Epithelial cell of esophagus (primary cell): ENCODE measurements around the gene HTR4.
"Not testable (repeated sequence)": the region's sequence is repeated elsewhere in the genome, so short reads cannot be mapped to it uniquely, and the experiment has no call there.

Experiments
- DNase-seq: peaks from one replicate; pipeline ENCODE4 v3.0.0; 2010; ENCODE audit warnings: low read depth
- H3K4me3 ChIP-seq: 2 replicates; pipeline ENCODE4 v1.5.1; 2011; ENCODE audit warnings: mild to moderate bottlenecking, low read length, control low read depth
- TF ChIP-seq, protein P1 (sequence below): IDR thresholded peaks from 2 replicates; pipeline ENCODE4 v1.5.1; 2011; ENCODE audit warnings: low read depth, mild to moderate bottlenecking, low read length, control low read depth, inconsistent platforms; ENCODE audit not compliant: insufficient read depth; ENCODE audit errors: missing control alignments

The HTR4 gene

DNA sequence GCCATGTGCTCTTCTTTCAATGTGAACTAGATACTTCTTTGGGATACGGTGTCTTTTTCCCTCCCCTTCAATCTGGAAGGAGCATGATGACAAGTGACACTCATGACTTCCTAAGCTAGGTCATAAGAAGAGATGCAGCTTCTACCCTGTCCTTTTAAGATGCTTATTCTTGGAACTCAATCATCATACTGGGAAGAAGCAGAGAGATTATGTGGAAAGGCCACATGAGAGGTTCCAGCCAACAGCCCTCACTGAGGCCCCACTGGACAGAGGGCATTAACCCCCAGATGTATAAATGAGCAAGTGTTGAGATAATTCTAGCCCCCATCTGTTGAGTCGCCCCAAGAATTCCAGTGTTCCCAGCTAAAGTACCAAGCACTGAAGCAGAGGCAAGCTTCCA lies 29.3 kb upstream of the HTR4 start:
- TF ChIP-seq, protein P1, sequence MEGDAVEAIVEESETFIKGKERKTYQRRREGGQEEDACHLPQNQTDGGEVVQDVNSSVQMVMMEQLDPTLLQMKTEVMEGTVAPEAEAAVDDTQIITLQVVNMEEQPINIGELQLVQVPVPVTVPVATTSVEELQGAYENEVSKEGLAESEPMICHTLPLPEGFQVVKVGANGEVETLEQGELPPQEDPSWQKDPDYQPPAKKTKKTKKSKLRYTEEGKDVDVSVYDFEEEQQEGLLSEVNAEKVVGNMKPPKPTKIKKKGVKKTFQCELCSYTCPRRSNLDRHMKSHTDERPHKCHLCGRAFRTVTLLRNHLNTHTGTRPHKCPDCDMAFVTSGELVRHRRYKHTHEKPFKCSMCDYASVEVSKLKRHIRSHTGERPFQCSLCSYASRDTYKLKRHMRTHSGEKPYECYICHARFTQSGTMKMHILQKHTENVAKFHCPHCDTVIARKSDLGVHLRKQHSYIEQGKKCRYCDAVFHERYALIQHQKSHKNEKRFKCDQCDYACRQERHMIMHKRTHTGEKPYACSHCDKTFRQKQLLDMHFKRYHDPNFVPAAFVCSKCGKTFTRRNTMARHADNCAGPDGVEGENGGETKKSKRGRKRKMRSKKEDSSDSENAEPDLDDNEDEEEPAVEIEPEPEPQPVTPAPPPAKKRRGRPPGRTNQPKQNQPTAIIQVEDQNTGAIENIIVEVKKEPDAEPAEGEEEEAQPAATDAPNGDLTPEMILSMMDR, result no peak
- no peak for DNase-seq
- H3K4me3 ChIP-seq, result no peak overlapping the region

DNA sequence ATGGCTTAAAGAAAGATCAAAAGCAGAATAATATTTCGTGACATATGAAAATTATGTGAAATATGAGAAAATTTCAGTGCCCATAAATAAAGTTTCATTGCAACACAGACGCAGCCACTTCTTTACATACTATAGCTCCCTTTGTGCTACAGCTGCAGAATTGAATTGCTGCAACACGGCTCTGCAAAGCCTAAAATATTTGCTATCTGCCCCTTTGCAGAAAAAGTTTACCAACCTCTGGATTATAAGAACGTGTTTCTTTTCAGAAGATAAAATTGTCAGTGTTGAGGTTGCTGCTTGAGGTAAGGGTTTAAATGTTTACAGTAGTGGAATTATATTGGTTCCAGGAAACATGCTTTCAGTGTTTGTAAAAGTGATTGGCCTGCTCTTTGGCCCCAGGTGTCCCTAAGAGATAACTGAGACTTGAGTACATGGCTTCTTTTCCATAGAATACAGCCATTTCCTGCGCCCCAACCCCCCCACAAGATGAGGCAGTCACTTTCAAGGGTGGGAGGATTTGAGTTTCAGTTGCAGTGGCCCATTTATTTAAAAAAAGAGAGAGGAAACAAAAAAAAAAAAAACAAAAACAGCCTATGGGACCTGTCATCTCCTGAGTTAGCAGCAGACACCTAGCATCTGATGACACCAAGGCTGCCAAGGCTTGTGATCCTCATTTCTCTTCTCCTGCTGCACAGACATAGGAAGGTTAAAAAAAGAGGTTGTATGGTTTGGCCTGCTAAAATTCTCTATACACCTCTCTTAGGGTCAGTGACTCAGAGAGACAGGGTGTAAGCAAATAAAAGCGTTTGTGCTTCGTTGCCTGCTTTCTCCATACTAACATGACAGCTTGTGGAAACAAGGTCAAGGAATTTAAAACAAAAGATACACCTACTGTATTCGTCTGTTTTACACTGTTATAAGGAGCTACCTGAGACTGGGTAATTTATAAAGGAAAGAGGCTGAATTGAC lies 28.0 kb upstream of the HTR4 start:
- DNase-seq, result peak; percentile 1
- TF ChIP-seq, protein P1, result no peak
- no peak overlapping the region for H3K4me3 ChIP-seq

DNA sequence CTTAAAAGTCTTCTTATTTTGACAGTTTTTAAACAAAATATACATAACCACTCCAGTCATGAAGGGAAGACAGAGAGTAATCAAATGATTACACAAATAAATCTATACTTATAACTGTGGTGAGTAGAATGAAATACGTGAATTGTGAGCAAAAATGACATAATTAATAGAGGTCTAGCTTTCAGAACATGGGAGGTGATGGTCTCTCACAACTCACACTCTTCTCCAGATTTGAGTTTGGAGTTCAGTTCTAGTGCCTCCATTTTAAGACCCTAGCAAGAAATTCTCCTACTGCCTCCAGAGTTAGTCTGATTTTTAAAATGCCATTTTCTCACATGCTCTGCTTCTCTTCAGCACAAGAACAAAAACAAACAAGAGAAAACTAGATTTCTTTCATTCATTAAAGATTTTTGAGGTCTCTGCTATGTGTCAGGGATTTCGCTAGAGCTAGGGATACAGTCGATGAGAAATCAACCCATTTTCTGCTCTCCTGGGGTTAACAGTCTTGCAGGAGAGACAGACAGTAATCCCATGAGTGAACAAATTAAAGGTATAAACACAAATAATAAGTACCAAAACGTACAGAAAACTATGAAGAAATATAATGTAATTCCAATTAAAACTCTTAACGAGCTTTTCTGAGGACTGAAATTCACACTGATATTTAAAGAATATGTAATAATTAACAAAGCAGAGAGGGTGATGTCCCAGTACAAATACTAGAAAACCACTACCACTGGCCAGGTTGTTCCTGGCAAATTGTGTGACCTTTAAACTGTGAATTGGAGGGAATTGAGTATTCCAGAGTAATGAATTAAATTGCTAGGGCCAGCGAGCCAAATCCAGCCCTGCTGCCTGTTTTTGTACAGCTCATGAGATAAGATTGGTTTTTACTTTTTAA lies 27.1 kb upstream of the HTR4 start:
- no peak overlapping the region for H3K4me3 ChIP-seq
- TF ChIP-seq, protein P1, result no peak
- DNase-seq, result no peak

DNA sequence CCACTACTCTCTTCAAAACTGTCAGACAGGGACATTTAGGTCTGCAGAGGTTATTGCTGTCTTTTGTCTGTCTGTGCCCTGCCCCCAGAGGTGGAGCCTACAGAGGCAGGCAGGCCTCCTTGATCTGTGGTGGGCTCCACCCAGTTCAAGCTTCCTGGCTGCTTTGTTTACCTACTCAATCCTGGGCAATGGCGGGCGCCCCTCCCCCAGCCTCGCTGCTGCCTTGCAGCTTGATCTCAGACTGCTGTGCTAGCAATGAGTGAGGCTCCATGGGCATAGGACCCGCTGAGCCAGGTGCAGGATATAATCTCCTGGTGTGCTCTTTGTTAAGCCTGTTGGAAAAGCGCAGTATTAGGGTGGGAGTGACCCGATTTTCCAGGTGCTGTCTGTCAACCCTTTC lies 19.4 kb upstream of the HTR4 start:
- H3K4me3 ChIP-seq, result not testable (repeated sequence)

DNA sequence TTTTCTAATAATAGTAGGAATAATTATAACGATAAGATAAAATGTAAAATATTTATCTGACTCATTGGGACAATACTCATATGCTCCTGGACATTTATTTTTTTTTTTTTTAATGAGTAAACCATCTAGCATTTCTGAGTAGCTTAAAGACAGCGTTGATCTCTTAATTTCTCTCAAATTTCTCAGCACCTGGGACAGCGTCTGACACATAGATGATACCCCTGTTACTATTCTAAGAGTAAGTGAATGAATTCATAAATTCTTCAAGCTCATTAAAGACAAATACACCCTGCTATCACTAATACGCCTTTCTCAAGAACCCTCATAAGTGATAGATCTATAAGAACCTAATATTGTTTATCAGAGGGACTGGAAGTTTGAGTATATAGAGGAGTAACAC lies 12.0 kb upstream of the HTR4 start:
- no peak for DNase-seq
- H3K4me3 ChIP-seq, result no peak overlapping the region
- TF ChIP-seq, protein P1, result no peak

More for the DNA sequence above, 19.4 kb upstream of the HTR4 start:
- DNase-seq, result not testable (repeated sequence)

DNA sequence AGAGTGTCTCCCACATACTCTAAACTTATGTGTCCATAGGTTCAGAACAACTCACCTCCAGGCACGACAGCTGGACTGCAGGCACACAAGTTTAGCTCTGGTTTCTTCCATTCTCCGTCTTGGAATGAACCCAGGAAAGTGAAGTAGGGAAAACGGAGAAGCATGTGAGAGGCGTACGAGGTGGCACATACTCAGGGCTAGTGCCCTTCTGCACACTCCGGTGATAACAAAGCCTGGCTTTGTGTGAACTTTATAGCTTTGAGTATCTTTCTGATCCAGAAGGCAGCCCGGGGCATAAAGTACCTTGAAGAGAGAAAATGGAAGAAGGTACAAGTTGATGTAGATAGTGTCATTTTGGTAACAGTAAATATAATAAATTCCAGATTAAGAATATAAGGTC lies 11.1 kb upstream of the HTR4 start:
- DNase-seq, result no peak
- TF ChIP-seq, protein P1, result no peak
- H3K4me3 ChIP-seq, result no peak overlapping the region

DNA sequence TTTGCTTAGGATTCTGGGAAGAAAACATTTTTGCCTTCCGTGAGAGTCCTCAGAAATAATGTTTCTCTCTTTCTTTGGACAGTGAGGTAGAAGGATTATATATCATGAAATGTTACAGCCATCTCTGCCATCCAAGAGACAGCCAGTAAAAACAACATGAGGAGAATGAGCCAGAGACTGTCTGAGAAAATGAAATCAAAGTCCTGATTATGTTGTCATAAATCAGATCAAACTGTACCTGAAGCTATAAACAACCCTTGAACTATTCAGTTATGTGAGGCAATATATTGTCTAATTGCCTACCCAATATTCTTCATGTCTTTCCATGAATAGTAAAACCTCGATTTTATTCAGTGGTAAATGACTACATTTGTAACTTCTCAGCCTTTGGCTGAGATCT lies 9.2 kb upstream of the HTR4 start:
- no peak for DNase-seq
- H3K4me3 ChIP-seq, result no peak overlapping the region
- TF ChIP-seq, protein P1, result no peak
